ENCODE results near the gene DLK1.

DNA sequence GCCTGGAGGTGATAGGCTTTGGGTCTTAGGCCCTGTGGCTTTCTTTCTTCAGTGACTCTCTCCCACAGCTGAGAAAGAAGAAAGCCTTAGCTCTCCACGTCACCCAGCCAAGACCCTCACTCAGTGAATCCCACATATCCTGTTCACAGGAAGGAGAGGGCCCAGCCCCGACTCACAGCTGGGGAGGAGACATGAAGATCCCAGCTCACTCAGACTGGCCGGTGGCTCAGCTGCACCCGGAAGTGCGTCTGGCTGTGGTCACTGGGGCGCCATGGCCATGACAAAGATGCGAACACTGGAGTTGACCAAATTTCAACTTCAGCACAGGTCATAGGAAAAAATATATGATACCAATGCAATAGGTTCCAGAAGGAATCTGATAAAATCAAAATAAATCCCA, 14.2 kb downstream of the DLK1 start:
- TF ChIP-seq POLR2AphosphoS5 (IDR thresholded peaks at IDR 0.05; ENCODE audit: insufficient read depth in 1 of 2, low read depth in 1 of 2) = no peak
- no peak for TF ChIP-seq POLR2A (IDR thresholded peaks at IDR 0.05)

Measured in vagina (tissue), 2 donors.